Smooth muscle cell (in vitro differentiated cells): ENCODE measurements around the gene CKAP2L. TPM values are rescaled to one million over a fixed set of nuclear protein-coding genes. Genes with fewer than 3 reads are reported as not detected.
"Not testable (repeated sequence)": the region's sequence is repeated elsewhere in the genome, so short reads cannot be mapped to it uniquely, and the experiment has no call there.

ENCODE experiments used
- DNase-seq: peaks from one replicate; lab custom pipeline; 2025; ENCODE audit not compliant: unreplicated experiment; lab: John Stamatoyannopoulos, UW
- H2AFZ ChIP-seq: fragments of 200-600 bp; sonication (generic); 2 replicates; pipeline ENCODE4 v1.6.0; 2016; ENCODE audit warnings: antibody characterized with exemption, low read depth, mild to moderate bottlenecking
- H3F3A ChIP-seq: fragments of 200-600 bp; sonication (generic); 2 replicates; pipeline ENCODE4 v1.6.0; 2017; ENCODE audit warnings: antibody characterized with exemption, low read depth
- H3K27ac ChIP-seq: fragments of 200-600 bp; sonication (generic); 2 replicates; pipeline ENCODE4 v1.5.1; 2016; ENCODE audit warnings: low read depth, mild to moderate bottlenecking
- H3K27me3 ChIP-seq: fragments of 200-600 bp; sonication (generic); 2 replicates; pipeline ENCODE4 v1.6.1; 2016; ENCODE audit warnings: low read depth, mild to moderate bottlenecking
- H3K36me3 ChIP-seq: fragments of 200-600 bp; sonication (generic); 2 replicates; pipeline ENCODE4 v1.5.1; 2016; ENCODE audit warnings: low read depth
- H3K4me1 ChIP-seq: fragments of 200-600 bp; sonication (generic); 2 replicates; pipeline ENCODE4 v1.5.1; 2016; ENCODE audit warnings: low read depth
- H3K4me2 ChIP-seq: fragments of 200-600 bp; sonication (generic); 2 replicates; pipeline ENCODE4 v1.6.0; 2016; ENCODE audit warnings: mild to moderate bottlenecking
- H3K4me3 ChIP-seq: fragments of 200-600 bp; sonication (generic); 2 replicates; pipeline ENCODE4 v1.5.1; 2016; ENCODE audit warnings: mild to moderate bottlenecking
- H3K79me2 ChIP-seq: fragments of 200-600 bp; sonication (generic); 2 replicates; pipeline ENCODE4 v1.6.0; 2016; ENCODE audit warnings: low read depth, mild to moderate bottlenecking
- H3K9ac ChIP-seq: fragments of 200-600 bp; sonication (generic); 2 replicates; pipeline ENCODE4 v1.6.0; 2016; ENCODE audit warnings: low read depth
- H3K9me3 ChIP-seq: fragments of 200-600 bp; sonication (generic); replicated peaks from 2 replicates; pipeline ENCODE4 v1.5.1; 2016; ENCODE audit warnings: low read depth
- H4K20me1 ChIP-seq: fragments of 200-600 bp; sonication (generic); 2 replicates; pipeline ENCODE4 v1.6.0; 2016; ENCODE audit warnings: low read depth
- WGBS: methylation state at CpG from one replicate; pipeline ENCODE4 v1.1.7; 2016; ENCODE audit warnings: low lambda C conversion rate; 5-methylcytosine and 5-hydroxymethylcytosine counted together
- polyA plus RNA-seq: library from polyadenylated mRNA; unstranded; fragments of >200 nt; fragmentation: Nextera tagmentation; extraction: Ambion mirVana; gene quantifications from 2 replicates; pipeline ENCODE4 v1.2.1, GENCODE V29; 2016
- total RNA-seq: library from RNA; depleted of rRNA; stranded (reverse); fragments of >200 nt; gene quantifications from 2 replicates; pipeline ENCODE4 v1.2.3, GENCODE V29; 2014
- TF ChIP-seq, protein P1 (sequence below): fragments of 200-600 bp; sonication (generic); IDR thresholded peaks from 2 replicates; pipeline ENCODE4 v1.5.1; 2017; ENCODE audit warnings: borderline replicate concordance, mild to moderate bottlenecking, antibody characterized with exemption; ENCODE audit not compliant: insufficient read depth, poor library complexity, severe bottlenecking

Gene CKAP2L
- total and polyA plus RNA-seq, 2 experiments from 2014 or later: 6.6 to 16.7 TPM

DNA sequence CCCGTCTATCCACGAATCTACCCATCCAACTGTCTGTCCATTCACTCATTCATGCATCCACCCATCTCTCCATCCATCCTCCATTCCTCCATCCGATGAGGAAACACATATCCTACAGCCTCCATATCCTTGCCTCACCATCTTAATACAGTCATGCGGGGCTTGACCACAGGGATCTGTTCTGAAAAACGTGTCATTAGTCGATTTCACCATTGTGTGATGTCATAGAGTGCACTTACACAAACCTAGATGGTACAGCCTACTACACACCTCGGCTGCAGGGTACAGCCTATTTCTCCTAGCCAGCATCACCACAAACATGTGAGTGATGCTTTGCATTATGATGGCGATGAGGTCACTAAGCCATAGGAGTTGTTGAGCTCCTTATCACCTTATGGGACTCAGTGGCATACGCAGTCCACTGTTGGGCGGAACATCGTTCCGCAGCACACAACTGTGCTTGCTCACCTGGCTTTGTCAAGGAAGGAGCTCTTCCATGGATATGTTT, 45.5 kb downstream of the CKAP2L start:
- Histone ChIP-seq H2AFZ (no peak overlapping the region), H3K27me3 (no peaks in the 10 kb centered on the region), H3K79me2 (no peaks in the 10 kb centered on the region), H3F3A (no peaks in the 10 kb centered on the region), H3K9ac (no peak overlapping the region), H3K27ac (no peak overlapping the region), H3K4me3 (no peak overlapping the region), H3K36me3 (no peaks in the 10 kb centered on the region), H3K4me1 (no peaks in the 10 kb centered on the region), H4K20me1 (no peaks in the 10 kb centered on the region), H3K9me3 (no peaks in the 10 kb centered on the region), H3K4me2 (no peak overlapping the region)
- 81% methylated on average over 12 of the region's 12 CpGs for WGBS
- TF ChIP-seq, protein P1, sequence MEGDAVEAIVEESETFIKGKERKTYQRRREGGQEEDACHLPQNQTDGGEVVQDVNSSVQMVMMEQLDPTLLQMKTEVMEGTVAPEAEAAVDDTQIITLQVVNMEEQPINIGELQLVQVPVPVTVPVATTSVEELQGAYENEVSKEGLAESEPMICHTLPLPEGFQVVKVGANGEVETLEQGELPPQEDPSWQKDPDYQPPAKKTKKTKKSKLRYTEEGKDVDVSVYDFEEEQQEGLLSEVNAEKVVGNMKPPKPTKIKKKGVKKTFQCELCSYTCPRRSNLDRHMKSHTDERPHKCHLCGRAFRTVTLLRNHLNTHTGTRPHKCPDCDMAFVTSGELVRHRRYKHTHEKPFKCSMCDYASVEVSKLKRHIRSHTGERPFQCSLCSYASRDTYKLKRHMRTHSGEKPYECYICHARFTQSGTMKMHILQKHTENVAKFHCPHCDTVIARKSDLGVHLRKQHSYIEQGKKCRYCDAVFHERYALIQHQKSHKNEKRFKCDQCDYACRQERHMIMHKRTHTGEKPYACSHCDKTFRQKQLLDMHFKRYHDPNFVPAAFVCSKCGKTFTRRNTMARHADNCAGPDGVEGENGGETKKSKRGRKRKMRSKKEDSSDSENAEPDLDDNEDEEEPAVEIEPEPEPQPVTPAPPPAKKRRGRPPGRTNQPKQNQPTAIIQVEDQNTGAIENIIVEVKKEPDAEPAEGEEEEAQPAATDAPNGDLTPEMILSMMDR: no peak
- no peak for DNase-seq

DNA sequence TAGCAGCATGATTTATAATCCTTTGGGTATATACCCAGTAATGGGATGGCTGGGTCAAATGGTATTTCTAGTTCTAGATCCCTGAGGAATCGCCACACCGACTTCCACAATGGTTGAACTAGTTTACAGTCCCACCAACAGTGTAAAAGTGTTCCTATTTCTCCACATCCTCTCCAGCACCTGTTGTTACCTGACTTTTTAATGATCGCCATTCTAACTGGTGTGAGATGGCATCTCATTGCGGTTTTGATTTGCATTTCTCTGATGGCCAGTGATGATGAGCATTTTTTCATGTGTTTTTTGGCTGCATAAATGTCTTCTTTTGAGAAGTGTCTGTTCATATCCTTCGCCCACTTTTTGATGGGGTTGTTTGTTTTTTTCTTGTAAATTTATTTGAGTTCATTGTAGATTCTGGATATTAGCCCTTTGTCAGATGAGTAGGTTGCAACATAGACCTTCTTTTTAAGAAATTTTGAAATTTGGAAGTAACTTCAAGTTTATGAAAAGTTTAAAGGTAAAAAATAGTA, 47.5 kb downstream of the CKAP2L start:
- not testable (repeated sequence) for H3K4me1 ChIP-seq, H3K4me2 ChIP-seq, H3K27me3 ChIP-seq, H2AFZ ChIP-seq, H3K79me2 ChIP-seq, H3K27ac ChIP-seq, H3K9ac ChIP-seq, H3K36me3 ChIP-seq, H3F3A ChIP-seq, H4K20me1 ChIP-seq, H3K9me3 ChIP-seq, H3K4me3 ChIP-seq, DNase-seq
- 81% methylated on average over 2 of the region's 5 CpGs for WGBS

DNA sequence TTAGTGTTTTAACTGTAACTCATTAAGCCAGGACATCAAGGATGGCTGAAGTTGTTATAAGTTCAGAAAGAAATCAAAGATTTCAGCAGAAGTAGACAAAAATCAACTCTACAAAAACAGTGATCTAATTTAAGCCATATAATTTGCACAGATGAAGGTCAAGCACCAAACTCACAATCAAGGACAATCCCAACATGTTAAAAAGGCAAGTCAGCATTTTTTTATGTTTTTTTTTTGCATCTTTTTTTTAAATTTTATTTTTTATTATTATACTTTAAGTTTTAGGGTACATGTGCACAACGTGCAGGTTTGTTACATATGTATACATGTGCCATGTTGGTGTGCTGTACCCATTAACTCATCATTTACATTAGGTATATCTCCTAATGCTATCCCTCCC, 48.3 kb downstream of the CKAP2L start:
- H3K36me3 ChIP-seq, H3K4me3 ChIP-seq, H3K9ac ChIP-seq, H3K79me2 ChIP-seq, H3K9me3 ChIP-seq, H3K27ac ChIP-seq, H4K20me1 ChIP-seq, H3K27me3 ChIP-seq, DNase-seq, H3K4me2 ChIP-seq, H3F3A ChIP-seq, H3K4me1 ChIP-seq, H2AFZ ChIP-seq: not testable (repeated sequence)
- WGBS: 60% methylated on average over 1 of the region's 1 CpG

- no peak for DNase-seq
- H3K79me2 ChIP-seq: no peaks in the 10 kb centered on the region
- H3K4me2 ChIP-seq: no peak overlapping the region
- H3K9ac ChIP-seq: no peak overlapping the region
- no peaks in the 10 kb centered on the region for H3K36me3 ChIP-seq
- no peaks in the 10 kb centered on the region for H3F3A ChIP-seq
- H4K20me1 ChIP-seq: no peaks in the 10 kb centered on the region
- H3K27ac ChIP-seq: no peak overlapping the region
- TF ChIP-seq, protein P1: no peak
- no peak overlapping the region for H2AFZ ChIP-seq
- H3K4me1 ChIP-seq: no peaks in the 10 kb centered on the region
- H3K4me3 ChIP-seq: no peak overlapping the region
- WGBS: 63% methylated on average over 7 of the region's 7 CpGs
- no peaks in the 10 kb centered on the region for H3K9me3 ChIP-seq
- H3K27me3 ChIP-seq: no peaks in the 10 kb centered on the region
These were observed 49.4 kb downstream of the CKAP2L start for GRCh38 chr2:112714836-112715631.
